Fibroblast of lung (primary cell): Measurements from ENCODE around the gene SCFD2. TPM values are rescaled to one million over a fixed set of nuclear protein-coding genes. Genes with fewer than 3 reads are reported as not detected.
A peak's percentile ranks its signal among the peaks of the same experiment; 100 is the strongest.

ENCODE experiments used
- DNase-seq, 2 donors: peaks; one replicate each; pipeline versions ENCODE4 v3.0.0 to v3.0.0-alpha.2; 2010; ENCODE audit warnings: low read depth in 2 of 2
- H2AFZ ChIP-seq: 2 replicates; pipeline ENCODE4 v1.5.1; 2012; ENCODE audit warnings: low read length, control low read depth, inconsistent platforms
- H3K27ac ChIP-seq: 2 replicates; pipeline ENCODE4 v1.5.1; 2011; ENCODE audit warnings: low read length, control low read depth; ENCODE audit not compliant: insufficient read depth
- H3K27me3 ChIP-seq: 2 replicates; pipeline ENCODE4 v1.5.1; 2011; ENCODE audit warnings: mild to moderate bottlenecking, low read length; ENCODE audit not compliant: control insufficient read depth, insufficient read depth
- H3K36me3 ChIP-seq: 2 replicates; pipeline ENCODE4 v1.5.1; 2011; ENCODE audit warnings: low read length; ENCODE audit not compliant: control insufficient read depth, insufficient read depth
- H3K4me1 ChIP-seq: 2 replicates; pipeline ENCODE4 v1.5.1; 2011; ENCODE audit warnings: low read length; ENCODE audit not compliant: control insufficient read depth, insufficient read depth; ENCODE audit errors: extremely low read depth
- H3K4me2 ChIP-seq: 2 replicates; pipeline ENCODE4 v1.5.1; 2011; ENCODE audit warnings: low read length, control low read depth; ENCODE audit not compliant: insufficient read depth; ENCODE audit errors: extremely low read depth
- H3K4me3 ChIP-seq, 4 experiments: fragments of 200-600 bp in 1 of 4; sonication (generic) in 1 of 4; replicated peaks in 1 of 4; 2 replicates each; pipeline ENCODE4 v1.5.1; 2011 to 2016; ENCODE audit warnings: low read length in 4 of 4, low read depth in 3 of 4, mild to moderate bottlenecking in 3 of 4, control low read depth in 2 of 4, inconsistent platforms in 1 of 4, mixed read lengths in 1 of 4; ENCODE audit not compliant: insufficient read depth in 1 of 4; ENCODE audit errors: control extremely low read depth in 1 of 4
- H3K79me2 ChIP-seq: 2 replicates; pipeline ENCODE4 v1.5.1; 2012; ENCODE audit warnings: mild to moderate bottlenecking, low read length, inconsistent platforms; ENCODE audit not compliant: control insufficient read depth, insufficient read depth
- H3K9ac ChIP-seq: 2 replicates; pipeline ENCODE4 v1.5.1; 2011; ENCODE audit warnings: mild to moderate bottlenecking, low read length, control low read depth; ENCODE audit not compliant: insufficient read depth
- H3K9me3 ChIP-seq: 2 replicates; pipeline ENCODE4 v1.5.1; 2012; ENCODE audit warnings: low read depth, low read length; ENCODE audit not compliant: control insufficient read depth, insufficient read depth
- H4K20me1 ChIP-seq: 2 replicates; pipeline ENCODE4 v1.5.1; 2011; ENCODE audit warnings: low read length; ENCODE audit not compliant: control insufficient read depth, insufficient read depth; ENCODE audit errors: extremely low read depth
- CTCF ChIP-seq, 2 donors: IDR thresholded peaks in 1 of 2; conservative IDR thresholded peaks in 1 of 2; 1 replicate in 1 of 2; 2 replicates in 1 of 2; pipeline ENCODE4 v1.5.1; 2011 to 2012; ENCODE audit warnings: low read length in 2 of 2, control low read depth in 1 of 2, inconsistent platforms in 1 of 2, low read depth in 1 of 2, mild to moderate bottlenecking in 1 of 2
- EZH2 ChIP-seq: IDR thresholded peaks from 2 replicates; pipeline ENCODE4 v1.5.1; 2012; ENCODE audit warnings: low read length, control low read depth, mild to moderate bottlenecking; ENCODE audit errors: missing control alignments
- polyA plus RNA-seq, 2 donors: library from polyadenylated mRNA; depleted of rRNA in 1 of 2; stranded (reverse) in 1 of 2; unstranded in 1 of 2; fragments of >200 nt; gene quantifications; 2 replicates each; pipeline ENCODE4 v1.2.1, GENCODE V29; 2011 to 2012; ENCODE audit warnings: missing spikeins in 1 of 2
- total RNA-seq: library from RNA; depleted of rRNA; stranded (reverse); fragments of >200 nt; gene quantifications from 2 replicates; pipeline ENCODE4 v1.2.1, GENCODE V29; 2014

The SCFD2 gene
- total and polyA plus RNA-seq, 2 donors (not counting 1 experiment from before 2014, with no cell fraction given) = 16.2 to 23.1 TPM

- no peaks in the 10 kb centered on the region for H3K79me2 ChIP-seq
- no peaks in the 10 kb centered on the region for H3K27me3 ChIP-seq
- DNase-seq = no peak
- no peak overlapping the region for H3K4me3 ChIP-seq
- no peak overlapping the region for H2AFZ ChIP-seq
- H3K4me1 ChIP-seq = peaks cover 2% of the 10 kb centered on the region
- no peak overlapping the region for H3K27ac ChIP-seq
- TF ChIP-seq EZH2 (no peak), CTCF (conservative IDR thresholded peaks at IDR 0.05 in 1 of 2, IDR thresholded peaks at IDR 0.05 in 1 of 2; ENCODE audit: low read depth in 1 of 2, low read length in 2 of 2) (no peak)
- H3K4me2 ChIP-seq = no peak overlapping the region
- H3K36me3 ChIP-seq = no peaks in the 10 kb centered on the region
- no peaks in the 10 kb centered on the region for H4K20me1 ChIP-seq
- no peak overlapping the region for H3K9ac ChIP-seq
- H3K9me3 ChIP-seq = no peaks in the 10 kb centered on the region
These were observed 462.6 kb downstream of the SCFD2 start for GRCh38 chr4:52903273-52903672.

GRCh38 chr4:52894443-52894842 is 471.4 kb downstream of the SCFD2 start:
- DNase-seq = peak in 1 of 2 donors; percentile 41
- H3K4me1 ChIP-seq = no peaks in the 10 kb centered on the region
- TF ChIP-seq CTCF (conservative IDR thresholded peaks at IDR 0.05 in 1 of 2, IDR thresholded peaks at IDR 0.05 in 1 of 2; ENCODE audit: low read depth in 1 of 2, low read length in 2 of 2) (no peak), EZH2 (no peak)
- no peaks in the 10 kb centered on the region for H3K79me2 ChIP-seq
- H3K9ac ChIP-seq = no peak overlapping the region
- H3K9me3 ChIP-seq = no peaks in the 10 kb centered on the region
- H4K20me1 ChIP-seq = no peaks in the 10 kb centered on the region
- H3K4me2 ChIP-seq = no peak overlapping the region
- H3K4me3 ChIP-seq = no peak overlapping the region
- H2AFZ ChIP-seq = no peak overlapping the region
- H3K27ac ChIP-seq = no peak overlapping the region
- no peaks in the 10 kb centered on the region for H3K27me3 ChIP-seq
- H3K36me3 ChIP-seq = no peaks in the 10 kb centered on the region

- Histone ChIP-seq H3K4me2 (no peak overlapping the region), H3K36me3 (no peaks in the 10 kb centered on the region), H3K79me2 (no peaks in the 10 kb centered on the region), H3K4me3 (no peak overlapping the region), H3K4me1 (no peaks in the 10 kb centered on the region), H3K9me3 (no peaks in the 10 kb centered on the region), H2AFZ (no peak overlapping the region), H3K27ac (no peak overlapping the region), H3K9ac (no peak overlapping the region), H3K27me3 (no peaks in the 10 kb centered on the region), H4K20me1 (no peaks in the 10 kb centered on the region)
- no peak for TF ChIP-seq EZH2
- no peak for TF ChIP-seq CTCF (conservative IDR thresholded peaks at IDR 0.05 in 1 of 2, IDR thresholded peaks at IDR 0.05 in 1 of 2; ENCODE audit: low read depth in 1 of 2, low read length in 2 of 2)
- DNase-seq = peak; percentile 23 to 73
These were observed 473.0 kb downstream of the SCFD2 start for GRCh38 chr4:52892880-52893279.
